Erythroblast (primary cell): Measurements from ENCODE around the gene LDB3.

ENCODE experiments used
- GATA1 ChIP-seq: IDR thresholded peaks from 2 replicates; pipeline ENCODE4 v1.6.1; 2011; ENCODE audit warnings: low read depth, mild to moderate bottlenecking, control low read depth, low read length, moderate library complexity
- POLR2A ChIP-seq: IDR thresholded peaks from 2 replicates; pipeline ENCODE4 v1.6.1; 2011; ENCODE audit warnings: mild to moderate bottlenecking, low read length

GRCh38 chr10:86729677-86730076, 61.4 kb downstream of the LDB3 start:
- TF ChIP-seq POLR2A, result no peak
- no peak for TF ChIP-seq GATA1
